NCI-H2107 treated with DMSO at 0.1 percent for 48 hours (cell line): Measurements from ENCODE around the gene OLFML1.

Experiments
- DNase-seq: peaks from one replicate; lab custom pipeline; 2025; ENCODE audit not compliant: unreplicated experiment; lab: John Stamatoyannopoulos, UW

The OLFML1 gene

GRCh38 chr11:7559398-7560283 is 74.3 kb downstream of the OLFML1 start:
- DNase-seq: no peak
